Loucy (cell line): ENCODE measurements around the gene GRIP2.

Source experiments
- H2AFZ ChIP-seq: fragments of 200-600 bp; sonication (generic); 2 replicates; pipeline ENCODE4 v1.6.0; 2016; ENCODE audit warnings: antibody characterized with exemption, mild to moderate bottlenecking, low read length, moderate library complexity
- H3F3A ChIP-seq: fragments of 200-600 bp; 2 replicates; pipeline ENCODE4 v1.6.0; 2016; ENCODE audit warnings: antibody characterized with exemption, low read depth, mild to moderate bottlenecking
- H3K27me3 ChIP-seq: fragments of 200-600 bp; sonication (generic); 2 replicates; pipeline ENCODE4 v1.6.1; 2014; ENCODE audit warnings: low read length, mild to moderate bottlenecking; ENCODE audit not compliant: insufficient read depth, poor library complexity, severe bottlenecking
- H3K36me3 ChIP-seq: fragments of 200-600 bp; sonication (generic); 2 replicates; pipeline ENCODE4 v1.6.1; 2016; ENCODE audit warnings: low read length; ENCODE audit not compliant: insufficient read depth
- H3K4me1 ChIP-seq: fragments of 200-600 bp; sonication (generic); 2 replicates; pipeline ENCODE4 v1.5.1; 2014; ENCODE audit warnings: low read length, mild to moderate bottlenecking; ENCODE audit not compliant: insufficient read depth, poor library complexity, severe bottlenecking
- H3K4me2 ChIP-seq: fragments of 200-600 bp; sonication (generic); 2 replicates; pipeline ENCODE4 v1.6.0; 2014; ENCODE audit warnings: antibody characterized with exemption, low read length, low read depth, mild to moderate bottlenecking; ENCODE audit not compliant: poor library complexity, severe bottlenecking
- H3K4me3 ChIP-seq: fragments of 200-600 bp; sonication (generic); 2 replicates; pipeline ENCODE4 v1.5.1; 2014; ENCODE audit warnings: low read length, mild to moderate bottlenecking, mixed read lengths; ENCODE audit not compliant: poor library complexity, severe bottlenecking
- H3K79me2 ChIP-seq: fragments of 200-600 bp; sonication (generic); 2 replicates; pipeline ENCODE4 v1.6.1; 2014; ENCODE audit warnings: low read length; ENCODE audit not compliant: insufficient read depth
- H3K9ac ChIP-seq: fragments of 200-600 bp; sonication (generic); 2 replicates; pipeline ENCODE4 v1.6.0; 2014; ENCODE audit warnings: mild to moderate bottlenecking, low read depth, low read length, moderate library complexity; ENCODE audit not compliant: poor library complexity, severe bottlenecking
- H3K9me2 ChIP-seq: fragments of 200-600 bp; sonication (generic); replicated peaks from 2 replicates; pipeline ENCODE4 v1.6.1; 2016; ENCODE audit warnings: low read depth, low read length, mixed read lengths
- H3K9me3 ChIP-seq: fragments of 200-600 bp; sonication (generic); 2 replicates; pipeline ENCODE4 v1.6.1; 2014; ENCODE audit warnings: mild to moderate bottlenecking, antibody characterized with exemption, low read length, low read depth; ENCODE audit not compliant: insufficient read depth
- H4K20me1 ChIP-seq: fragments of 200-600 bp; sonication (generic); 2 replicates; pipeline ENCODE4 v1.6.0; 2014; ENCODE audit warnings: antibody characterized with exemption, low read length, mild to moderate bottlenecking; ENCODE audit not compliant: insufficient read depth, poor library complexity, severe bottlenecking
- EZH2phosphoT487 ChIP-seq: fragments of 200-600 bp; IDR thresholded peaks from 2 replicates; pipeline ENCODE4 v1.6.1; 2018; ENCODE audit warnings: antibody characterized with exemption, mild to moderate bottlenecking, moderate library complexity, borderline replicate concordance
- TF ChIP-seq, protein P1 (sequence below): fragments of 200-600 bp; sonication (generic); conservative IDR thresholded peaks from 2 replicates; pipeline ENCODE4 v1.5.1; 2014; ENCODE audit warnings: mild to moderate bottlenecking, antibody characterized with exemption, low read length

GRIP2 gene

DNA sequence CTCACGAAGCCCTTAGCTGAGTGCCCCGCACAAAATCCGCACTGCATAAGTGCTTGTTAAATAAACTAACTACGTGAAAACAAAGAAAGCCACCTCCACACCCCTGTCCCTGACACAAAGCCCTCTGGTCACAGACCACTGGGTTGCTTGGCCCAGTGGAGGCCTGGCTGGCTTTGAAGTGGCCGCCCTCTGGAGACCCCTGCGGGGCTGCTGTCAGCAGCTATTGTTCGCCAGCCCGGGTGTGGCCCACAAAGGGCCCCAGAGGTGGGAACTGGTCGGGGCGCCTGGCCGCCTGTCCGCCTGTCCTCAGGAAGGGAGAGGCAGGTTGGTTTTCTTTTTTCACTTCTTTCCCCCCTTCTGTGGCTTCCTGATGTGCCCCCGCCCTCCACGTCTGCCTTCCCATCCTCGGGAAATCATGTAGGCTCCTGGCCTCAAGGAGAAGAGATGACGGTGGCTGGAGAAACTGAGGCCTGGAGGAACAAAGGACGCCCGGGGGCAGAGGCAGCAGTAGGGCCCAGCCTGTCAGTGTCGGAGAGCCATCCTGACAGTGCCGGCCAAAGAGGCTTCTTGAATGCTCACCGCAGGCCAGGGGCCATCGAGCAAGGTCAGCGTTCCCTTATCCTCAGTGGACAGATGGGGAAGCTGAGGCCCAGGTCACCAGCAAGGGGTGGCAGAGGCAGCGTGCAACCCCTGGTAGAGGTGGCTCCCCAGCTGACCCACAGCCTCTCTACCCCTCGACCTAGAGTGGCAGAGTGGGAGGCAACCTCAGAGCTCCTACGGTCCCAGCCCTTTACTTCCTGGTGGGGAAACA, 76.6 kb downstream of the GRIP2 start:
- TF ChIP-seq EZH2phosphoT487: no peak
- TF ChIP-seq, protein P1, sequence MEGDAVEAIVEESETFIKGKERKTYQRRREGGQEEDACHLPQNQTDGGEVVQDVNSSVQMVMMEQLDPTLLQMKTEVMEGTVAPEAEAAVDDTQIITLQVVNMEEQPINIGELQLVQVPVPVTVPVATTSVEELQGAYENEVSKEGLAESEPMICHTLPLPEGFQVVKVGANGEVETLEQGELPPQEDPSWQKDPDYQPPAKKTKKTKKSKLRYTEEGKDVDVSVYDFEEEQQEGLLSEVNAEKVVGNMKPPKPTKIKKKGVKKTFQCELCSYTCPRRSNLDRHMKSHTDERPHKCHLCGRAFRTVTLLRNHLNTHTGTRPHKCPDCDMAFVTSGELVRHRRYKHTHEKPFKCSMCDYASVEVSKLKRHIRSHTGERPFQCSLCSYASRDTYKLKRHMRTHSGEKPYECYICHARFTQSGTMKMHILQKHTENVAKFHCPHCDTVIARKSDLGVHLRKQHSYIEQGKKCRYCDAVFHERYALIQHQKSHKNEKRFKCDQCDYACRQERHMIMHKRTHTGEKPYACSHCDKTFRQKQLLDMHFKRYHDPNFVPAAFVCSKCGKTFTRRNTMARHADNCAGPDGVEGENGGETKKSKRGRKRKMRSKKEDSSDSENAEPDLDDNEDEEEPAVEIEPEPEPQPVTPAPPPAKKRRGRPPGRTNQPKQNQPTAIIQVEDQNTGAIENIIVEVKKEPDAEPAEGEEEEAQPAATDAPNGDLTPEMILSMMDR: no peak
- peaks cover 37% of the 10 kb centered on the region; the same call in 1 of the 2 replicates for H3K36me3 ChIP-seq
- no peaks in the 10 kb centered on the region for H3K79me2 ChIP-seq
- no peaks in the 10 kb centered on the region for H4K20me1 ChIP-seq
- H3K9me2 ChIP-seq: no peaks in the 10 kb centered on the region
- H3K9me3 ChIP-seq: no peaks in the 10 kb centered on the region
- H3K4me2 ChIP-seq: no peak overlapping the region
- H3K4me1 ChIP-seq: no peaks in the 10 kb centered on the region
- H3F3A ChIP-seq: no peaks in the 10 kb centered on the region
- no peak overlapping the region for H2AFZ ChIP-seq
- H3K27me3 ChIP-seq: no peaks in the 10 kb centered on the region
- no peak overlapping the region for H3K4me3 ChIP-seq
- H3K9ac ChIP-seq: no peak overlapping the region

DNA sequence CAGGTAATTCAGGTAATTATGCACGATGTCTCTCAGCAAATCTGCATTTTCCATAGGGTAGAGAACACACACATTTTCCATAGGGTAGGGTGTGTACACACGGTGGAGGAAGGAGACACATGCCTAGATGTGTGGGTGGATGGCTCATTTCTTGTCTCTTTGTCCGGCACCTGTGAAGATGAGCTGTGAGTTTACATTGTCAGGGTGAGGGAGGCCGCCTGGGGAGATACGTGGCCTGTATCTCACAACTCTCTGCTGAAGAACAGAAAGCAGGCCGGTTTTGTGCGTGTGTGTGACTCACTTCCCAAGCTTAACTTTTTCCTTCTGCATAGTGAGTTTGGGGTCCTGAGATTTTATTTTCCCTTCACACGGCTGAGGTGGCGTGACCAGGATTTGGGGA, 77.4 kb downstream of the GRIP2 start:
- Histone ChIP-seq H3K4me2 (no peak overlapping the region), H3K9me3 (no peaks in the 10 kb centered on the region), H3K9ac (no peak overlapping the region), H3K27me3 (no peaks in the 10 kb centered on the region), H3K36me3 (peaks cover 31% of the 10 kb centered on the region; the same call in 1 of the 2 replicates), H3K9me2 (no peaks in the 10 kb centered on the region), H3K4me1 (no peaks in the 10 kb centered on the region), H3F3A (no peaks in the 10 kb centered on the region), H4K20me1 (no peaks in the 10 kb centered on the region), H3K79me2 (no peaks in the 10 kb centered on the region), H3K4me3 (no peak overlapping the region), H2AFZ (no peak overlapping the region)
- TF ChIP-seq, protein P1: no peak
- no peak for TF ChIP-seq EZH2phosphoT487

DNA sequence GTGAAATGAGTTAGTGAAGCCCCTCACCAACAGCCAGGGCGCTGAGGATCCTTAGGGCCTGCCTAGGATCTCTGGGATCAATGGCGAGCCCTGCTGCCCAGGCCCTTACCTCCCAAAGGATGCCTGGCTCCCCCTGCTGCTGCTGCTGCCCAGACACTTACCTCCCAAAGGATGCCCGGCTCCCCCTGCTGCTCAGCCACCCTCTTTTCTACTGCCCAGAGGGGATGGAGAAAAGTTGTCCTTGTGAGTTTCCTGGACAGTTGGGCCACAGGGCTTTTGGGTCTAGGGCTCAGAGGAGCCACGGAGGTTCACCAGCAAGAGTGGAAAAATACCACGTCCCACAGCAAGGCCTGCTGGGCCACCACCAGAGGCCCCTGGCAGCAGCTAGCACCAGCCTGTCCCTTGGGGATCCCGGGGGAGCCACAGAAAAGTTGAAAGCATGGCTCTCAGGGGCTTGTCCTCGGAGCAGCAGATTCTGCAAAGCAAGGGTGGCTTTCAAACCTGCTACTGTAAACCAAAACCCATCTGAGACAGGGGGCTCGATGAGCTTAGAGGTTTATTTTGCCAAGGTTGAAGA, 78.3 kb downstream of the GRIP2 start:
- H4K20me1 ChIP-seq: no peaks in the 10 kb centered on the region
- no peaks in the 10 kb centered on the region for H3K79me2 ChIP-seq
- no peak overlapping the region for H3K4me3 ChIP-seq
- no peak overlapping the region for H2AFZ ChIP-seq
- H3K36me3 ChIP-seq: peaks cover 24% of the 10 kb centered on the region; the same call in 1 of the 2 replicates
- H3K9me3 ChIP-seq: no peaks in the 10 kb centered on the region
- no peak overlapping the region for H3K4me2 ChIP-seq
- no peaks in the 10 kb centered on the region for H3K27me3 ChIP-seq
- no peaks in the 10 kb centered on the region for H3F3A ChIP-seq
- TF ChIP-seq, protein P1: peak; percentile 92
- no peak for TF ChIP-seq EZH2phosphoT487
- no peak overlapping the region for H3K9ac ChIP-seq
- H3K9me2 ChIP-seq: no peaks in the 10 kb centered on the region
- no peaks in the 10 kb centered on the region for H3K4me1 ChIP-seq
